ENCODE measurements around the gene HMGCR. TPM values are rescaled to one million over a fixed set of nuclear protein-coding genes. Genes with fewer than 3 reads are reported as not detected.

Gene HMGCR
- total RNA-seq, 1 experiment from 2014 or later, result 137 TPM

- no peak for TF ChIP-seq ATF6 (CRISPR knock-in tag; IDR thresholded peaks at IDR 0.05)
- TF ChIP-seq RORB (CRISPR knock-in tag; IDR thresholded peaks at IDR 0.05), result no peak
- no peak for TF ChIP-seq ZNF396 (CRISPR knock-in tag; IDR thresholded peaks at IDR 0.05; ENCODE audit: borderline replicate concordance)
- no peak for TF ChIP-seq ELF4 (CRISPR knock-in tag; IDR thresholded peaks at IDR 0.05; ENCODE audit: low read depth)
- TF ChIP-seq FOXP4 (CRISPR knock-in tag; IDR thresholded peaks at IDR 0.05), result no peak
- no peak for TF ChIP-seq USF2 (CRISPR knock-in tag; IDR thresholded peaks at IDR 0.05)
- TF ChIP-seq ZNF232 (CRISPR knock-in tag; IDR thresholded peaks at IDR 0.05), result no peak
- TF ChIP-seq MLX (CRISPR knock-in tag; IDR thresholded peaks at IDR 0.05), result no peak
- TF ChIP-seq IRF2 (CRISPR knock-in tag; IDR thresholded peaks at IDR 0.05; ENCODE audit: borderline replicate concordance, low read depth), result no peak
- TF ChIP-seq SOX15 (CRISPR knock-in tag; IDR thresholded peaks at IDR 0.05), result no peak
- TF ChIP-seq AFF4 (CRISPR knock-in tag; IDR thresholded peaks at IDR 0.05; ENCODE audit: borderline replicate concordance), result no peak
- no peak for TF ChIP-seq CREB1 (CRISPR knock-in tag; IDR thresholded peaks at IDR 0.05)
- TF ChIP-seq ZNF263 (CRISPR knock-in tag; IDR thresholded peaks at IDR 0.05; ENCODE audit: low read depth), result no peak
- no peak for TF ChIP-seq SMAD4 (CRISPR knock-in tag; IDR thresholded peaks at IDR 0.05)
- no peak for TF ChIP-seq AR (CRISPR knock-in tag; IDR thresholded peaks at IDR 0.05)
- TF ChIP-seq ZNF138 (CRISPR knock-in tag; conservative IDR thresholded peaks at IDR 0.05), result no peak
- TF ChIP-seq JUN (CRISPR knock-in tag; IDR thresholded peaks at IDR 0.05), result no peak
- no peak for ATAC-seq
- POLR2A ChIA-PET, result no interaction called here
- no peaks in the 10 kb centered on the region; the same call in 1 of the 2 replicates for H3K27me3 Mint-ChIP-seq (ENCODE audit: low read depth)
- no peaks in the 10 kb centered on the region for H3K9me3 Mint-ChIP-seq
- peaks cover 24% of the 10 kb centered on the region for H3K4me1 Mint-ChIP-seq
- no peak overlapping the region for H3K27ac Mint-ChIP-seq
- no peak overlapping the region for H3K4me3 Mint-ChIP-seq
- H3K36me3 Mint-ChIP-seq, result no peaks in the 10 kb centered on the region
- DNase-seq (ENCODE audit: low spot score), result no peak
- CTCF ChIA-PET, result no interaction called here
Observed at GRCh38 chr5:75325242-75325641, 11.8 kb upstream of the HMGCR start.

Measured in WTC11 (cell line).